ENCODE results near the gene RNF145.
"Not testable (repeated sequence)": the region's sequence is repeated elsewhere in the genome, so short reads cannot be mapped to it uniquely, and the experiment has no call there.

RNF145 gene

GRCh38 chr5:159157552-159157951, 51.8 kb downstream of the RNF145 start:
- DNase-seq (ENCODE audit: low spot score), result no peak

GRCh38 chr5:159156426-159157238, 52.7 kb downstream of the RNF145 start:
- peak; percentile 84 for DNase-seq (ENCODE audit: low spot score)

GRCh38 chr5:159155960-159156359, 53.4 kb downstream of the RNF145 start:
- DNase-seq (ENCODE audit: low spot score), result no peak

GRCh38 chr5:159152876-159153275, 56.5 kb downstream of the RNF145 start:
- peak; percentile 16 for DNase-seq (ENCODE audit: low spot score)

GRCh38 chr5:159149085-159149484, 60.3 kb downstream of the RNF145 start:
- no peak for DNase-seq (ENCODE audit: low spot score)

- DNase-seq (ENCODE audit: low spot score), result no peak
Measured at GRCh38 chr5:159147976-159148375, 61.4 kb downstream of the RNF145 start.

GRCh38 chr5:159146839-159147238, 62.5 kb downstream of the RNF145 start:
- DNase-seq (ENCODE audit: low spot score), result no peak

GRCh38 chr5:159145160-159145559, 64.2 kb downstream of the RNF145 start:
- DNase-seq (ENCODE audit: low spot score), result not testable (repeated sequence)

GRCh38 chr5:159139802-159140201, 69.6 kb downstream of the RNF145 start:
- no peak for DNase-seq (ENCODE audit: low spot score)

- DNase-seq (ENCODE audit: low spot score), result no peak
Measured at GRCh38 chr5:159135896-159136531, 73.3 kb downstream of the RNF145 start.

- peak; percentile 6 for DNase-seq (ENCODE audit: low spot score)
Measured at GRCh38 chr5:159133041-159133741, 76.2 kb downstream of the RNF145 start.

GRCh38 chr5:159132429-159133040, 76.8 kb downstream of the RNF145 start:
- DNase-seq (ENCODE audit: low spot score), result no peak

GRCh38 chr5:159131951-159132350, 77.4 kb downstream of the RNF145 start:
- DNase-seq (ENCODE audit: low spot score), result no peak

- DNase-seq (ENCODE audit: low spot score), result no peak
Measured at GRCh38 chr5:159130871-159131270, 78.5 kb downstream of the RNF145 start.

- no peak for DNase-seq (ENCODE audit: low spot score)
Measured at GRCh38 chr5:159128070-159128541, 81.2 kb downstream of the RNF145 start.

- no peak for DNase-seq (ENCODE audit: low spot score)
Measured at GRCh38 chr5:159123700-159124099, 85.7 kb downstream of the RNF145 start.

GRCh38 chr5:159123189-159123588, 86.2 kb downstream of the RNF145 start:
- DNase-seq (ENCODE audit: low spot score), result no peak

GRCh38 chr5:159121061-159121460, 88.3 kb downstream of the RNF145 start:
- DNase-seq (ENCODE audit: low spot score), result no peak

- DNase-seq (ENCODE audit: low spot score), result no peak
Measured at GRCh38 chr5:159120446-159120845, 88.9 kb downstream of the RNF145 start.

GRCh38 chr5:159119842-159120241, 89.5 kb downstream of the RNF145 start:
- DNase-seq (ENCODE audit: low spot score), result not testable (repeated sequence)

GRCh38 chr5:159118958-159119659, 90.2 kb downstream of the RNF145 start:
- not testable (repeated sequence) for DNase-seq (ENCODE audit: low spot score)

GRCh38 chr5:159113405-159113804, 95.9 kb downstream of the RNF145 start:
- DNase-seq (ENCODE audit: low spot score), result no peak

All from Ammon's horn (tissue), 1 donor.